CD4-positive, alpha-beta T cell treated with Interleukin-10 for 1 hour (primary cell): ENCODE data around the gene RELB.
A peak's percentile ranks its signal among the peaks of the same experiment; 100 is the strongest.

Experiments used
- DNase-seq: peaks from one replicate; pipeline ENCODE4 v3.0.0-alpha.2; 2020

Gene RELB

GRCh38 chr19:45061965-45062364 is 60.7 kb downstream of the RELB start:
- DNase-seq: no peak

- no peak for DNase-seq
Measured at GRCh38 chr19:45063851-45064801, 62.9 kb downstream of the RELB start.

DNA sequence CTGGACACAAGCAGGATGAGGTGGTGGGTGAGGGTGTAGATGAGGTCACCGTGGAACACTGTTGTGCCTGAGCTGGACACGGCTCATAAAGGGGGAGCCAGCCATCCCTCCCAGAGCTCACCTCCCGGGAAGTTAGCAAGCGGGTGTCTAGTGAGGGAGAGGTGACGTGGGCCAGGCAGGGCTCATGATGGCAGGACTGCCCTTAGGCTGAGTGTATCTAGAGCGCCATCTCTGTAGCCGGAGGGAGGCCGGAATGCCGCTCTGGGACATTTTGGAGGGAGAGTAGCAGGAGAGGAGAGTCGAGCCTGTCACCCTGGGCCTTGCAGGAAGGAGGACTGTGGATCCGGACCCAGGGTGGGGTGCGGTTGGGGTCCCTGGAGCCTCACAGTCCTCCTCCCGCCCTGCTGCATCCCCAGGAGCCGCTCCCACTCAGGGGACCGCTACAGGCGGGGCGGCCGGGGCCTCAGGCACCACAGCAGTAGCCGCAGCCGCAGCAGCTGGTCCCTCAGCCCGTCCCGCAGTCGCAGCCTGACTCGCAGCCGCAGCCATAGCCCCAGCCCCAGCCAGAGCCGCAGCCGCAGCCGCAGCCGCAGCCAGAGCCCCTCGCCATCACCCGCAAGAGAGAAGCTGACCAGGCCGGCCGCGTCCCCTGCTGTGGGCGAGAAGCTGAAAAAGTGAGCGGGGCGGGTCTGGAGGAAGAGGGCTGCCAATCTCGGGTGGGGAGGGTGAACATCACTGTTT is 65.8 kb downstream of the RELB start:
- no peak for DNase-seq

GRCh38 chr19:45068041-45068440 is 66.8 kb downstream of the RELB start:
- DNase-seq: no peak

GRCh38 chr19:45069056-45069455 is 67.8 kb downstream of the RELB start:
- DNase-seq: no peak

DNA sequence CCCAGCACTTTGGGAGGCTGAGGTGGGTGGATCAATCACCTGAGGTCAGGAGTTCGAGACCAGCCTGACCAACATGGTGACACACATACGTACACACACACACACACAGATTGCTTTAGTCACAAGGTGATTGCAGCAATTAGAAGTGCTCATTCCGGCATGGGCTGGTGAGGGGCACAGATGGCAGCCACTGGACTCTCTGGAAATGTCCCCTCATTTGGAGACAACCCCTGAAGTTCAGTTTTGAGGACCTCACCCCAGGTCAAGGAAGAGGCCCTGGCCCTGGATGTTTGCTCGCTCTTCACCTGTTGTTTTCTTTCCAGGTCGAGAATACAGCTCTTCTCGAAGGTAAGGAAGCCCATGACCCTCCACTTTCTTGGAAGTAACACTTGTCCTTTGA is 69.0 kb downstream of the RELB start:
- DNase-seq: no peak

DNA sequence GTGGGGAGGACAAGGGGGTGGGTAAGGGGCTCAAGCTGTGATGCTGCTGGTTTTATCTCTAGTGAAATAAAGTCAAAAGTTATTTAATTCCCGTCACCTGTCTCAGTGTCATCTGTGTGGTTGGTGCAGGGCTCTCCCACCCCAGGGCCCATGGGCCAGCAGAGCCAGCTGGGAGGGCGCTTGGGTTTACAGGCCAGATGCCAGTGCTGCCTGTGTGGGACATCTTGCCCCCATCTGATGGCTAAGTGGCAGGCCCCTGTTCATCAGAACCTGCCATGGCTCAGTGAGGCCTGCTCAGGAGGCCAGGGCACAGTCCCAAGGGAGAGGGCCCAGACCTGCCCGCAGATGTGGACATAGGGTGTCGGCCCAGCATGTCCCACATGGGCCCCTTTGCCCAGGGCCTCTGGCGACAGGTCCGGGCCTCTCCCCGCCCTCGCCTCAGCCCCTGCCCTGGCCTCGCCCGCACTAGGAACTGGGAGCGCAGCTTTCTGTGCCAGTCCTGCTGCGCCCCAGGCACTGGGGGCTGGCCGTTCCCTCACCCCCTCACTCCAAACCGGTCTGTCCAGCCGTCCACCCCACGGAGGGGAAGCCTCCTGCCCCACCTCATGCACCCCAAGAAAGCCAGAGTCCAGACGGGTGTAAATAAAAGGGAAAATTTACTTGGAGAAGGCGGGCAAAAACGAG is 69.7 kb downstream of the RELB start:
- no peak for DNase-seq

- no peak for DNase-seq
Measured at GRCh38 chr19:45071545-45071938, 70.3 kb downstream of the RELB start.

- DNase-seq: no peak
Measured at GRCh38 chr19:45071969-45072790, 70.9 kb downstream of the RELB start.

- no peak for DNase-seq
Measured at GRCh38 chr19:45074744-45075300, 73.6 kb downstream of the RELB start.

DNA sequence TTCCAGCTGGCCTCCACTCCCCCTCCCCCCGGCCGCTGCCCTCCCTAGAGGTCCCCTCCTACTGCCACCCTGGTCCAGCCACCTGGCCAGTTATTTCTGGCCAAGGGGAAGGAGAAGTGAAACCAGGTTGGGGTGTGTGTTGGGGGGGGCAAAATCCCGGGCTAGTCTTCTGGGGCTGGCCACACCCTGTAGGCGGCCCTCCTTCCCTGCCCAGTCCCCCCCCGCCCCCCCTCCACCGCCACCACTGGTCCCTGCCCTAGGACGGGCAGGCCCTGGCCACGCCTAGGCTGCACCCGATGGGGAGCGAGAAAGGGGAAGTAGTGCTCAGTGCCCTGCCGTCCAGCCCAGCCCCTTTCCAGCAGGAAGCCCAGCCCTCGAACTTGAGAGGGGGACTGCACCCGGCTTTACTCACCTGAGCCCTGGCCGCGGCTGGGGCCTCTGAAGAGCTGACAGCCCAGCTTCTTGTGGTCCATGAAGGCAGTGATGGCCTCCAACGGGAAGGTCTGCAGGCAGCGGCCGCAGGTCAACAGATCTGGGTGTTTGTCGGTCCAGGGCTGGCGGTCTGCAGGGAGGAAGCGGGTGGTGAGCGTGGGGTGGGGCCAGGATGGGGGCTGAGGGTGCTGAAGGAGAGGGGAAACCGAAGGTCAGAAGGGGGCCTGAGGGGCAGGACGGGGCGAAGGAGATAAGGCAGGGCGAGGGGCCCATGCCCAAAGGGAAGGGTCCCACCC is 74.2 kb downstream of the RELB start:
- peak; percentile 59 for DNase-seq

DNA sequence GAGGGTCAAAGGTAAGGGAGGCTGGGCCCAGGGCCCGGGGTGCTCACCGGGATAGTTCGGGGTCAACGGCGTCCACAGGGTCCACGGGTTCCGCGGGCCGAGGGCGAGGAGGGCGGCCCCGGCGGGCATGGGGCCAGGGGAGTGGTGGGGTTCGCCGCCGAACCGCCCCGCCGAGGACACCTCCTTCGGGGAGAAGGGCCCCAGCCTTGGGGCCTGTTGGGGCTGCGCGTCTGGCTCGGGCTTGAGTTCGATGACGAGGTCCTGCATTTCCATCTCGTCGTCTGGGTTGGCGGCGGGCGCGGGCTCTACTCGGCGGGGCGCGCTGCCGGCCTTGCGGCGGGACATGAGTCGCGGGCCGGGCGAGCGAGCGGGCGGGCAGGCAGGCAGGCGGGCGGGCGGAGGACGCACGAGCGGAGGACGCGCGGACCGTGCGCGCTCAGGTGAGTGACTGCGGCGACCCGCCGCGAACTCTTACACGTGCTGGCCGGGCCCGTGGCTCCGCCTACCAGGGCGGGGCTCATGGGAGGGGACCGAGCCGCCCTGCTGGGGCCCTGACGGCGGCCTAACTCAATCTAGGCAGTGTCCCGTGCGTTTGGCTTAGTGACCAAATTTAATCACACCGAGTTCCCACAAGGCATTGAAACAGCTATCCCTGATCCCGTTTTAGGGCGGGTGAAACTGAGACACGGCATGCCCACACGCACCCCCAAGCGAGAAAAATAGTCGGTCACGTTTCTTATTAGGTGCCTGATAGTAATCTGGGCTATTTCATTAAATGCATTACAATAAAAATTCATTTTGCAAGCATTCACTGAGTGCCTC is 75.0 kb downstream of the RELB start, which contains the start of gene ZNF296:
Gene ZNF296 (minus strand): TSS at position 450 of the 822 bp plus-strand sequence. CDS start 105 bp downstream, at position 345.
- DNase-seq: peak; percentile 83

GRCh38 chr19:45076851-45077730 is 75.8 kb downstream of the RELB start:
- no peak for DNase-seq

- no peak for DNase-seq
Measured at GRCh38 chr19:45078390-45079062, 77.3 kb downstream of the RELB start.

DNA sequence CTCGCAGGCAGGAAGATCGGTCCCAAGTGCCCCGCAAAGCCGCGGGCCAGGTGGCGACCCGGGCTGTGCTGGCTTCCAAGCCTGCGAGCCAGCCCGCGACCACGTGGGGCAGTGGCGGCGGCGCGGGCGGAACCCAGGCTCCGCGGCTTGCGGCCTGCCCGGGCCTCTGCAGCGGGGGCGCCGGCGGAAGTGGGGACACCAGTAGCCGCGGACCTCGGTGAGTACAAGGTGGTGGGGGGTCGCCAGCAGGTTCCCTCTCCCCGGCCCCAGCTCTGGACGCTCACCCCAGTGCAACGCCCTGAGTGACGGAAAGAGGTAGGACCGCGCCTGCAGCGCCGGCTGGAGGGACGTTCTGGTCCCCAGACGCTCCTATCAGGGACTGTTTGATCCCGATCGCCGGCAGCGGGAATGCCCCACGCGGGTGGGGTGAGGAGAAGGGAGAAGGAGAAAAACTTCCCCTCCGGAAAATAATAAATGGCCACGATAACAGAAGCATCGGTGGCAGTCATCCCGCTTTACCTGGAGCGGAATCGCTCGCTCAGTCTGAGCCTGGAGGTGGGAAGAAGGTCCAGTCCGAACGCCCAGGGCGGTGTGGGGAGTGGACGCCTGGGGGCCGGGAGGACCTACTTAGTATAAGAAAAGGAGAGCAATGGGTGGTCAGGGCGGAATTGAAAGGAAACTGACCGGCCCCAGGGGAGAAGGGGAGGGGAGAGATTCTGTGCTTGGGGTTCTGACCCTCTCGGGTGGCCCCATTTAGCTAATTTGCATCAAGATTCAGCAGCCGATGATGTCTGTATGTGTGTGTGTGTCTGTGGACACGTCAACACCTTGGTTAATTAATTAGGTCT is 78.0 kb downstream of the RELB start, which contains the start of gene GEMIN7:
Gene GEMIN7 (plus strand): TSS at position 198 of the 848 bp plus-strand sequence. CDS start 10,855 bp downstream, outside the sequence.
- peak; percentile 81 for DNase-seq

- no peak for DNase-seq
Measured at GRCh38 chr19:45079911-45080370, 78.7 kb downstream of the RELB start.

GRCh38 chr19:45082170-45082569 is 80.9 kb downstream of the RELB start:
- DNase-seq: no peak
